ENCODE data around the gene SMARCAL1.

GRCh38 chr2:216502381-216503158, 90.3 kb downstream of the SMARCAL1 start:
- no peak for TF ChIP-seq CTCF (IDR thresholded peaks at IDR 0.05; ENCODE audit: low read depth, low read length)
- TF ChIP-seq EZH2phosphoT487 (IDR thresholded peaks at IDR 0.05; ENCODE audit: low read depth), result no peak
